GM18951 (cell line): ENCODE results near the gene LIG1.

Experiments
- POLR2A ChIP-seq: IDR thresholded peaks from 4 replicates; pipeline ENCODE4 v1.6.1; 2011; ENCODE audit warnings: mild to moderate bottlenecking; ENCODE audit not compliant: insufficient read length, insufficient read depth; ENCODE audit errors: extremely low read depth
- in situ Hi-C: fragments of 300-500 bp; cut with MboI; formaldehyde crosslinking; loops from one replicate; pipeline ENCODE4 v1.12.0; 2022; ENCODE audit warnings: low sequenced_read_pairs, mixed read lengths, inconsistent platforms; ENCODE audit not compliant: unreplicated experiment

Gene LIG1

GRCh38 chr19:48194041-48194843 is 24.1 kb upstream of the LIG1 start:
- TF ChIP-seq POLR2A = no peak
- in situ Hi-C loops = no loop called here

DNA sequence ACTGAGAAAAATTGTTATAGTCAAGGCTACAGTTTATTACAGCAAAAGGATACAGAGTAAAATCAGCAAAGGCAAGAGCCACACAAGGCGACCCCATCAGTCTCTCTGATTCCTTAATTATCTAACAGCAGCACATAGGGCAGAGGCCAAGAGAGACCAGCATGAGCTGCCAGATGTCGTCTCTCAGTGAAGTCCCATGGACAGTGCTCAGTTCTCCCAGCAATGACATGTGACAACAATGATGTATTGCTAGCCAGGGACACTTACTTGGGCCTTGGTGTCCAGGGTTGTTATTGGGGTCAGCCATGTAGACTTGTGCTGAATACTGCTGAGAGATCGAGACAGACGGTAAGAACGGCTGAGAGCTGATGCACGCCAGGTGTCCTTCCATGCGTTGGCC is 22.6 kb upstream of the LIG1 start:
- in situ Hi-C loops = no loop called here
- no peak for TF ChIP-seq POLR2A

DNA sequence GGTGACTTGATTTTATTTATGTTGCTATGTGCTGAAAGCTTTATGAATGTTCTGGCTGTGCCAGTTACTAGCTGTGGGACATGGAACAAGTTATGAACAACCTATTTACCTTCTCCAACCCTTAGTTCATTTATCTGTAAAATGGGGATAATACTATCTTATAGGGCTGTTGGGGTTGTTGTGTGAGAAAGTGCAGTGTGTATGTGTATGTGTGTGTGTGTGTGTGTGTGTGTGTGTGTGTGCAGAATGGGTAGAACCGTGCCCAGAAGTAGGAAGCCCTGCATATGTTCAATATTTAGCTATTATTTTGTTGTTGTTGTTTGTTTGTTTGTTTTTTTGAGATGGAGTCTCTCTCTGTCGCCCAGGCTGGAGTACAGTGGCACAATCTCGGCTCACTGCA is 20.7 kb upstream of the LIG1 start:
- in situ Hi-C loops = no loop called here
- TF ChIP-seq POLR2A = no peak

- TF ChIP-seq POLR2A = no peak
- in situ Hi-C loops = no loop called here
Observed at GRCh38 chr19:48190288-48190884, 20.2 kb upstream of the LIG1 start.

GRCh38 chr19:48186541-48186991 is 16.4 kb upstream of the LIG1 start:
- peak; percentile 35 for TF ChIP-seq POLR2A
- in situ Hi-C loops = no loop called here

DNA sequence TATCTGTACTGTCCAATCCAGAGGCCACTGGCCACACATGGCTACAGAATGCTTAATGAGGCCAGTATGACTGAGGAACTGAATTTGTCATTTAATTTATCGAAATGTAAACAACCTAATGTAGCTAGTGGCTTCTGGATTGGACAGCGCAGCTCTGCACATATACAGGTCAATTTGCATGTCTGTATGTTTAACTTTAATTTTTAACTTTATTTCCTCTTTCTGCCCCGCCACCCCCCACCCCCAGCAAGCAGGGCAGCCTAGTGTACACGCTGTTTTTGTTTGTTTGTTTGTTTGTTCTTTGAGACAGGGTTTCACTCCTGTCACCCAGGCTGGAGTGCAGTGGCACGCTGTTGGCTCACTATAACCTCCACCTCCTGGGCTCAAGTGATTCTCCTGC is 15.9 kb upstream of the LIG1 start:
- in situ Hi-C loops = no loop called here
- TF ChIP-seq POLR2A = no peak

DNA sequence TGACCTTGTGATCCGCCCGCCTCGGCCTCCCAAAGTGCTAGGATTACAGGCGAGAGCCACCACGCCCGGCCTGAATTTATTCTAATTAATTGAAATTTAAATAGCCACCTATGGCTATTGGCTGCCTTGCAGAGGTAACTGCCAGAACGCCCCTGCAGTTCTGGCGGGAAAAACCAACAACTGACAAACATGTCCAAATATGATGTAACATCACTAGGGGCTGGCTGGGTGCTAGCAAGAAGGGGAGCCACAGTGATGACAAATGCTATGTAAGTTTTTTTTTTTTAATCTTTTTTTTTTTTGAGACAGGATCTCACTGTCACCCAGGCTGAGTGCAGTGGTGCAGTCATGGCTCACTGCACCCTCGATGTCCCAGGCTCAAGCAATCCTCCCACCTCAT is 13.2 kb upstream of the LIG1 start:
- no peak for TF ChIP-seq POLR2A
- in situ Hi-C loops = no loop called here

DNA sequence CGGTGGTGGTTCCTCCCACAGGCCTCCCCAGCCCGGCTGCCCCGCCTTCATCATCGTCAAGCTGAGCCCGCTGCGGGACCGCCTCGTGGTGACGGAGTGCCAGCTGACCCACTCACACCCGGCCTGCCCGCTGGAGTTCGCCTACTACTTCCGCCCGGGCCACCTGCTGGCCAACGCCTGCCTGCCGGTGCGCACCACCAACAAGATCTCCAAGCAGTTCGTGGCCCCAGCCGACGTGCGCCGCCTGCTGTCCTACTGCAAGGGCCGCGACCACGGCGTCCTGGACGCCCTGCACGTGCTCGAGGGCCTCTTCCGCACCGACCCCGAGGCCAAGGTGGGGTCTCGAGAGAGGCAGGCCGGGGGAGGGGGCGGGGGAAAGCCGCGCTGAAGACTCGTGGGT is 12.3 kb upstream of the LIG1 start:
- in situ Hi-C loops = no loop called here
- no peak for TF ChIP-seq POLR2A

- in situ Hi-C loops = no loop called here
- no peak for TF ChIP-seq POLR2A
Observed at GRCh38 chr19:48181505-48181904, 11.4 kb upstream of the LIG1 start.

- in situ Hi-C loops = no loop called here
- TF ChIP-seq POLR2A = no peak
Observed at GRCh38 chr19:48176226-48176625, 6.1 kb upstream of the LIG1 start.

- no peak for TF ChIP-seq POLR2A
- in situ Hi-C loops = no loop called here
Observed at GRCh38 chr19:48175578-48175977, 5.4 kb upstream of the LIG1 start.

- in situ Hi-C loops = no loop called here
- TF ChIP-seq POLR2A = no peak
Observed at GRCh38 chr19:48174445-48175030, 4.4 kb upstream of the LIG1 start.

DNA sequence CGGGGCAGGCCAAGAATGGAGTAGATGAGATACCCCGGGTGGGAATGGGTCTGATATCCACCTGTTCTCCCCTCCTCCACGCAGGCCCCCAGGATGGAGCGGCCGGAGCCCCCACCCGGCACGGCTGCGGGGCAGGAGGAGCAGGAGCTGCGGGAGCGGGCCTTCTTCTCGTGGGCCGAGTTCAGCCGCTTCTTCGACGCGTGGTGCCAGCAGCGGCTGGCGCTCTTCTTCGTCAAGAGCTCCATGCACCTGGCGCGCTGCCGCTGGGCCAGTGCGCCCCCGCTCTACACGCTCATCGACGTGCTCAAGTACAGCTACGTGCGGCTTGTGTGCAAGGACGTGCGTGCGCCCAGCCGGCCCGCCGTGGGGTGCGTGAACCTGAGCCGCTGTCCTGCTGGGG is 1.6 kb upstream of the LIG1 start:
- in situ Hi-C loops = no loop called here
- TF ChIP-seq POLR2A = no peak

DNA sequence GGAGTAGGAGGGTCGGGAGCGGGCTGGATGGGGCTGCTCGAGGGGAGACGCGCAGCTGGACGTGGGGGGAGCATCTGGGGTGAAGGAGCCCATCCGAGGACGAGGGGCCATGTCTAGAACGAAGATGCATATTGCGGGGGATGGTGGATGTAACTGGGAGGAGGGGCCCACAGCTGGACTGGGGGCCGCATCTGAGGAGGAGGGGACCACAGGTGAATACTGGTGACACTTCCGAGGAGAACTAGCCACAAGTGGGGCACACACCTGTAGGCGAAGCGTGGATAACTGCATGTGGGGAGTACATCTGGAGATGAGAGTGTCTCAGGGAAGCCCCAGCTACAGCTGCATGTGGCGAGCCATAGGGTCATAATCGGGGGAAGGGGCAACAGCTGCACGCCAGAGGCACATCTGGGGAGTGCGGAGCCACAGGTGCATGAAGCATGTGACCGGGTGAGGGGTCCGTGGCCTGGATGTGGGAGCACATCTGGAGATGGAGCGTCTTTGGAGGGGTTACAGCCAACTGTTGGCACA is 738 bp upstream of the LIG1 start:
- in situ Hi-C loops = no loop called here

More for the DNA sequence above, 738 bp upstream of the LIG1 start:
- no peak for TF ChIP-seq POLR2A
